ENCODE measurements around the gene CSN1S1.

DNA sequence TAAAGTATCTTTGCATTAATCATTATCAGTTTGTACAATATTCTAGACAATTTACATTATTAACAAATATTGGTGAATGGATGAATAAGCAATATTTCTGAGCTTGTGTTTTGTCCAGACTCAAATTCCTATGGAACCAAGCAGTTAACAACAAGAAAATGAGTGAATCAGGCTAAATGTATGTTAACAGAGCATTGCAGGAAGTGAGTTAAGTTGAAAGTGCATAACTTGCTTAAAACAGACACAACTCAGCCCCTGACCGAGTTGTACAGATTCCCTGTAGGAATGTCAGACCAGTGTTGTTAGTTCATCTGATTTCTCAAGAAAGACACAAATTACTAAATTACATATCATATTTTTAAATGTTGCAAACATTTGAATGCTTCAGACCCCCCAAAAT lies 23.7 kb upstream of the CSN1S1 start:
- TF ChIP-seq CTCF (IDR thresholded peaks at IDR 0.05 in 4 of 5, conservative IDR thresholded peaks at IDR 0.05 in 1 of 5) (no peak), POLR2A (IDR thresholded peaks at IDR 0.05) (no peak)
